HL-60 (cell line): Measurements from ENCODE around the gene MAP4K2.

ENCODE experiments used
- DNase-seq, 2 experiments: peaks; one replicate each; pipeline ENCODE4 v3.0.0-alpha.2; 2010 to 2020; ENCODE audit warnings: low read depth in 1 of 2, low spot score in 1 of 2
- H3K27ac ChIP-seq: fragments of 250-450 bp; sonication (Bioruptor Pico); replicated peaks from 2 replicates; pipeline ENCODE4 v1.5.1; 2020; ENCODE audit warnings: mild to moderate bottlenecking, moderate library complexity
- H3K27me3 ChIP-seq: fragments of 250-450 bp; sonication (Bioruptor Pico); 2 replicates; pipeline ENCODE4 v1.5.1; 2021; ENCODE audit warnings: mild to moderate bottlenecking, moderate library complexity; ENCODE audit not compliant: insufficient read depth, poor library complexity, severe bottlenecking
- H3K4me3 ChIP-seq: replicated peaks from 2 replicates; pipeline ENCODE4 v1.5.1; 2011; ENCODE audit warnings: mild to moderate bottlenecking, control low read depth, low read length; ENCODE audit not compliant: insufficient read depth
- GABPA ChIP-seq: IDR thresholded peaks from 2 replicates; pipeline ENCODE4 v1.6.1; 2012; ENCODE audit warnings: low read depth
- POLR2AphosphoS5 ChIP-seq: IDR thresholded peaks from 2 replicates; pipeline ENCODE4 v1.6.1; 2012; ENCODE audit warnings: low read depth
- SPI1 ChIP-seq: IDR thresholded peaks from 2 replicates; pipeline ENCODE4 v1.6.1; 2012; ENCODE audit warnings: low read depth, mild to moderate bottlenecking, borderline replicate concordance
- TF ChIP-seq, protein P1 (sequence below): IDR thresholded peaks from one replicate; pipeline ENCODE4 v1.5.1; 2011; ENCODE audit warnings: low read length, control low read depth, inconsistent platforms; ENCODE audit not compliant: insufficient read depth
- TF ChIP-seq, protein P2 (sequence below): IDR thresholded peaks from 2 replicates; pipeline ENCODE4 v1.6.1; 2012; ENCODE audit warnings: low read depth; ENCODE audit not compliant: insufficient replicate concordance

MAP4K2 gene

GRCh38 chr11:64762674-64763525 lies 40.1 kb downstream of the MAP4K2 start:
- peak in 1 of 2 experiments; percentile 39 for DNase-seq
- Histone ChIP-seq H3K27ac (peak overlapping the region; percentile 38), H3K4me3 (no peak overlapping the region), H3K27me3 (no peaks in the 10 kb centered on the region)
- TF ChIP-seq GABPA = no peak
- peak; percentile 68 for TF ChIP-seq SPI1
- peak; percentile 62; the same call in 1 of the 2 replicates for TF ChIP-seq POLR2AphosphoS5
- TF ChIP-seq, protein P1, sequence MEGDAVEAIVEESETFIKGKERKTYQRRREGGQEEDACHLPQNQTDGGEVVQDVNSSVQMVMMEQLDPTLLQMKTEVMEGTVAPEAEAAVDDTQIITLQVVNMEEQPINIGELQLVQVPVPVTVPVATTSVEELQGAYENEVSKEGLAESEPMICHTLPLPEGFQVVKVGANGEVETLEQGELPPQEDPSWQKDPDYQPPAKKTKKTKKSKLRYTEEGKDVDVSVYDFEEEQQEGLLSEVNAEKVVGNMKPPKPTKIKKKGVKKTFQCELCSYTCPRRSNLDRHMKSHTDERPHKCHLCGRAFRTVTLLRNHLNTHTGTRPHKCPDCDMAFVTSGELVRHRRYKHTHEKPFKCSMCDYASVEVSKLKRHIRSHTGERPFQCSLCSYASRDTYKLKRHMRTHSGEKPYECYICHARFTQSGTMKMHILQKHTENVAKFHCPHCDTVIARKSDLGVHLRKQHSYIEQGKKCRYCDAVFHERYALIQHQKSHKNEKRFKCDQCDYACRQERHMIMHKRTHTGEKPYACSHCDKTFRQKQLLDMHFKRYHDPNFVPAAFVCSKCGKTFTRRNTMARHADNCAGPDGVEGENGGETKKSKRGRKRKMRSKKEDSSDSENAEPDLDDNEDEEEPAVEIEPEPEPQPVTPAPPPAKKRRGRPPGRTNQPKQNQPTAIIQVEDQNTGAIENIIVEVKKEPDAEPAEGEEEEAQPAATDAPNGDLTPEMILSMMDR = no peak

DNA sequence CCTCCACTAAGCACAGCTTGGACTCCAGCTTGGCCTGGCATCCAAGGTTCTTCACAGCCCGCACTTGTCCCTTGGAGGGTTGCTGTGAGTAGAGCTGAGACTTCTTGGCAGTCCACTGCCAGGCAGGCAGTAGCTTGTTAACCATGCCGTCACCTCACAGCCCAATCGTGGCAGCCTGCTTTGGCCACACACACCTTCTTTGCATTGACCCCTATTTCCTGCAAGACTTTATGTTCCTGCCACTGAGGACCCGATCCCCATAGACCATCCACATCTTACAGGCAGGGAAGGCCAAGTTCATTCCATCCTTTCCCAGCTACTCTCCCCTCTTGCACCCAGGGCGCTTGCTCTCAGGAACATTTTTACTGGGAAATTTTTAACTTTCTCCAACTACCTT lies 40.7 kb downstream of the MAP4K2 start:
- Histone ChIP-seq H3K27me3 (no peaks in the 10 kb centered on the region), H3K4me3 (no peak overlapping the region), H3K27ac (peak overlapping the region; percentile 32)
- no peak for DNase-seq
- TF ChIP-seq POLR2AphosphoS5 (0 out of 2 replicates have a peak, but pooled peaks have one; percentile 68), SPI1 (no peak)
- TF ChIP-seq, protein P2, sequence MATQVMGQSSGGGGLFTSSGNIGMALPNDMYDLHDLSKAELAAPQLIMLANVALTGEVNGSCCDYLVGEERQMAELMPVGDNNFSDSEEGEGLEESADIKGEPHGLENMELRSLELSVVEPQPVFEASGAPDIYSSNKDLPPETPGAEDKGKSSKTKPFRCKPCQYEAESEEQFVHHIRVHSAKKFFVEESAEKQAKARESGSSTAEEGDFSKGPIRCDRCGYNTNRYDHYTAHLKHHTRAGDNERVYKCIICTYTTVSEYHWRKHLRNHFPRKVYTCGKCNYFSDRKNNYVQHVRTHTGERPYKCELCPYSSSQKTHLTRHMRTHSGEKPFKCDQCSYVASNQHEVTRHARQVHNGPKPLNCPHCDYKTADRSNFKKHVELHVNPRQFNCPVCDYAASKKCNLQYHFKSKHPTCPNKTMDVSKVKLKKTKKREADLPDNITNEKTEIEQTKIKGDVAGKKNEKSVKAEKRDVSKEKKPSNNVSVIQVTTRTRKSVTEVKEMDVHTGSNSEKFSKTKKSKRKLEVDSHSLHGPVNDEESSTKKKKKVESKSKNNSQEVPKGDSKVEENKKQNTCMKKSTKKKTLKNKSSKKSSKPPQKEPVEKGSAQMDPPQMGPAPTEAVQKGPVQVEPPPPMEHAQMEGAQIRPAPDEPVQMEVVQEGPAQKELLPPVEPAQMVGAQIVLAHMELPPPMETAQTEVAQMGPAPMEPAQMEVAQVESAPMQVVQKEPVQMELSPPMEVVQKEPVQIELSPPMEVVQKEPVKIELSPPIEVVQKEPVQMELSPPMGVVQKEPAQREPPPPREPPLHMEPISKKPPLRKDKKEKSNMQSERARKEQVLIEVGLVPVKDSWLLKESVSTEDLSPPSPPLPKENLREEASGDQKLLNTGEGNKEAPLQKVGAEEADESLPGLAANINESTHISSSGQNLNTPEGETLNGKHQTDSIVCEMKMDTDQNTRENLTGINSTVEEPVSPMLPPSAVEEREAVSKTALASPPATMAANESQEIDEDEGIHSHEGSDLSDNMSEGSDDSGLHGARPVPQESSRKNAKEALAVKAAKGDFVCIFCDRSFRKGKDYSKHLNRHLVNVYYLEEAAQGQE = no peak

DNA sequence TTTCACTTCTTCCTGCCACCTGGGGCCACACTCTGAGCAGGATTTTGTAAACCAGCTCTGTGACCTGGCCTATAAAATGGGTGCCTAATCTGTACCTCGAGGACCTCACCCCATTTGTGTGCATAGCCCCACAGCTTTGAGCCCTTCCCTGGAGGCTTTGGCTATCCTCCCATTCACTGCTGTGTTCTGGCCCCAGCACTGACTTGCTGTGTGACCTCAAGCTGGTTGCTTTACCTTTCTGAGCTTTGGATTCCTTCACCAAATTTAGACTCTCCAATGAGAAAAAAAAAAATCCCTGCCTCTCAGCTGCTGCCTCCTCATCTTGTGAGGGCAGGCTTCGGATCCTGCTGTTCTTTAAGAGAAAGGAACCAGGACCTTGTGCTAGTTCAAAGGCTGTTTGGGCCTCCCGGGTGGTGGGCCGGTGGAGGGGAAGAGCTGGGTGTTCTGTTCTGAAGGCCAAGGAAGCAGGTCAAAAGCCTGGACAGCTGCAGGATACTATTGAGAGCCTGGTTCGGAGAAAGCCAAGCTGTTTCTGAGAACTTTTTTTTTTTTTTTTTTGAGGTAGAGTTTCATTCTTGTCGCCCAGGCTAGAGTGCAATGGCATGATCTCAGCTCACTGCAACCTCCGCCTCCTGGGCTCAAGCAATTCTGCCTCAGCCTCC lies 42.1 kb downstream of the MAP4K2 start:
- no peak for DNase-seq
- Histone ChIP-seq H3K27me3 (no peaks in the 10 kb centered on the region), H3K4me3 (no peak overlapping the region), H3K27ac (no peak overlapping the region)
- TF ChIP-seq GABPA (no peak), SPI1 (no peak)

DNA sequence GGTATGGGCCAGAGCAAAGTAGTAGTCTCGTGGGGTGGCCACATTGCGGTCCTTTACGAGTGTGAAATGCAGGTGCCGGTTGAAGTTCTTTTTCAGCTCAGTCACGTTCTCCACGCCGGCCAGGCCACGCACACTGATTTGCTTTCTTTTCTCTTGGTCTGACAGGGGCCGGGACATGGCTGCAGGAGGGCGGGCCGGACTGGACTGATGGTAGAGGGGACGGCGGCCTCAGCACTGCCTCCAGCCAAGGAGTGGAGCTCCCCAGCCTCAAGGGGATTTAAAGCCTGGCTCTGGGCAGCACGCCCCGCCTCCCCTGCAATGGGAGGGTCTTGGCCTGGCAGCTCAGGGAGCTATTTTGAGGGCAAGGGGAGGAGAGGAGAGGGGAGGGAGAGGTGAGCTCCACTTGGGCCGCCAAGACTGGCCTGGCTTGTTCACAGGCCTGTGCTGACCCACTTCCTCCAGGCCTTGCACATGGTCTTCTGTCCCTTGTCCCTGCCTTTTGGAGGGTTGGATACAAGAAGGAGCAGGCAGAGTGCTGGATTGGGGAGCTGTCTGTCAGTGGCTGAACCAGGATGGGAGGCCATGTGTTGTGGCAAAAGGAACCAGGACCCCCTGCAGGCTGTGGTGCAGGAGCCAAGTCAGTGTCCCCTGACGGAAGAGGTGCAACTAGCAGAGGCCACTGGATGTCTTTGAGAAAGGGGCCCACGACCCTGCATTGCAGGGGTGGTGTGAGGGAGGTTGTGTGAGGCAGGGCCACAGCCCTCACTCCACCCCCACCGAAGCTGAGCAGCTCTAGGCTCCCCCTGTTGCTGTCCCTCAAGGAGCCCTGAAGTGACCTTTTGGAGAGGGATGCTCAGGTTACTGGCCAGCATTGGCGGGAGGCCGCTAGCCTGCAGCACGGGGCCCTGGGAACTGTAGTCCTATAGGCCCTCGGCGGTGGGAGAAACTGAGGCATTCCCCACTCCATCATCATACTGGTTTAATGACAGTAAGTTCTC lies 43.0 kb downstream of the MAP4K2 start, which contains the start of gene PYGM:
TSS of gene PYGM (minus strand) at position 253 of the 998 bp plus-strand sequence. CDS start at position 177, 76 bp downstream.
- Histone ChIP-seq H3K27me3 (no peaks in the 10 kb centered on the region), H3K27ac (no peak within 1 kb of the TSS), H3K4me3 (no peak within 1 kb of the TSS)
- DNase-seq = no peak
- TF ChIP-seq GABPA = no peak

DNA sequence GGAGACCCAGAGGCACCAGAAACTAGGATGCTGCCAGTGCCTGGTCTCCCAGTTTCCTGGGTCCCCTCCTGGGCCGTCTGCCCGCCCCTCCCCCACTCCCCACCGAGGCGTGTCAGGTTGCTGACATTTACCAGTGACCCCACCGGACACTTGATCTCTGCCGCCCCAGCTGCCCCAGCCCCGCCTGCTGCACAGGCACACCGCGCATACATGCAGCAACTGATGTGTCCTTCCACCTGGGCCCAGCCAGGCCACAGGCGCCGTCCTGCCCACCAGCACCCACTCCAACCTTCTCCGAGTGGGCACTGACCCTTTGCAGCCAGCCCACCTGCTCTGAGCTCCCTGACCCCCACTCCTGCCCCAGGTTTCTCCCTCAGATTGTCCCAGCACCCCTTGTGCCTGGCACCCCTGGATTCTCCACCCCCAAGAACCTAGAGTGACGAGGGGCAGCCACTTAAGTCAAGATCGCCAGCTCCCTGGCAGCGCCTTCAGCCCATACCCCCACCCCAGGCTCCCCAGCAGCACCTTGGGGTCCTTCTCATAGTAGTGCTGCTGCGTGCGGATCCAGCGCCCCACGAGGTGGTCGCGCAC lies 43.8 kb downstream of the MAP4K2 start:
- no peak overlapping the region for H3K27ac ChIP-seq
- DNase-seq = no peak

More for the DNA sequence above, 43.8 kb downstream of the MAP4K2 start:
- Histone ChIP-seq H3K27me3 (no peaks in the 10 kb centered on the region), H3K4me3 (no peak overlapping the region)
- TF ChIP-seq, protein P2 = no peak
- no peak for TF ChIP-seq SPI1
- no peak; the same call in 1 of the 2 replicates for TF ChIP-seq POLR2AphosphoS5
- TF ChIP-seq, protein P1 = no peak
- no peak for TF ChIP-seq GABPA
